ENCODE results near the gene DNAJC27.
"Not testable (repeated sequence)": the region's sequence is repeated elsewhere in the genome, so short reads cannot be mapped to it uniquely, and the experiment has no call there.

Gene DNAJC27

DNA sequence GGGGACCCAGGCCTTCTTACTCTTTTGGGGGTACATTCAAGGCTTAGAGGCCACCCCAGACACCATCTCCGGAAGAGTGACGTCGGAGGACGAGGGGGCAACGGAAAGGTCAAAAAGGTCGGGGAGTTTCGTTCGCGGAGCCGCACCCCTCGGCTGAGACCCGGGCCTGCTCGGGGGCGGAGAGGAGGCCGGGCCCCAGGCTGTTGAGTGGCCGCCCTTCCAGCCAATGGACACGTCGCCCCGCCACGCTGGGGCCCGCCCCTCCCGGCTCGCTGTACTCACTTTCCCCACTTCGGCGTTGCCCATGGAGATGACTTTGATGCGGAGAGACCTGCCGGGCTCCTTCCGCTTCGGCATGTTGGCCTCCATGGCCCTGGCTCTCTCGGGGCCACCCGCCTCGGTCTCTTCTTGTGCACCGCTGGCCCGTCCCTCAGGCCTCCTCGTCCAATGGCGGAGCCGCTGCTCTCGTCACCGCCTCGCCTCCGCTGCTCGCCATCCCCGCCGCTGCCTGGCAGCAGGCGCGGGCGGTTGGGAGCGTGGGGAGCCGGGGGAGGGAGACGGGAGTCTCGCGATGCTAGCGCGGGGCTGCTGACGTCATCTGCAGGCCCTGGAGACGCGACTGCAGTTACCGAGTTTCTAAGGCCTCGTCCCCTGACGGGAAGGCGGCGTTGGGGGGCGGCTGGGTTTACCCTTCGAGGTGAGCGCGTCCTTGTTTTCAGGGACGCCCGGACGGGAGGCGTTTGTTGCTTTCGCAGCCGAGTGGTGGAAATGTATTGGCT lies at the start of gene DNAJC27:
TSS of gene DNAJC27 (minus strand) at position 420 of the 779 bp plus-strand sequence. CDS start at position 369, 51 bp downstream.
- FAIRE-seq = no peak

DNA sequence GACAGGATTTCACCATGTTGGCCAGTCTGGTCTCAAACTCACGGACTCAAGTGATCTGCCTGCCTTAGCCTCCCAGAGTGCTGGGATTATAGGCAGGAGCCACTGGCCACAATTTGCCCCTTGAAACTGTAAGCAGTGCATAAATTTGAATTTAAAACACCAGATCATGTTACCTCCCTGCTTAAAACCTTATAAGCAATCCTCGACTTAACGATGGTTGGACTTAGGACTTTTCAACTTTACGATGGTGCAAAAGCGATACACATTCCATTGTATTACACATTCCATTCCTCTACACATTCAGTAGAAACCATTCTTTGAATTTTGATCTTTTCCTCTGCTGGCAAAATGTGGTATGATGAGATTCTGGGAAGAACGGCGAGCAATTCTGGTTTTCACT lies 46.9 kb upstream of the DNAJC27 start:
- no peak for FAIRE-seq

DNA sequence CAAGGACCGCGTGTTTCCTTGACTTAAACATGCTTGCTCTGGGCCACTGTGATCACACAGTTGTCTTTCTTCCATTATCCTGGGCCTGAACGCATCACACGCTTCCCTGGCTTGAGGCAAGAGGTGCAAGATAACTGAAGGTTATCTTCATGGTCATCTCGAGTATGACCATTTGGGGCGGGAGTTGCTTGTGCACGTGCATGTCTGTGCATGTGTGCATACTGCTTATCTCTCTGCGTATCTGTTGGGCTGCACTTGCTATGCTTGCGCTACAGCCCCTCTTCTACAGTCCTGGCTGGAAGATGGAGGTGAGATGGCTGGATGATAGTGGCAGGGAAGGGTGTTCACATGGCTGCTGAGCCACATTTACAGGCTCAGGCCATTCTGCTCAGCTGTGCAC lies 42.9 kb upstream of the DNAJC27 start:
- no peak for FAIRE-seq

DNA sequence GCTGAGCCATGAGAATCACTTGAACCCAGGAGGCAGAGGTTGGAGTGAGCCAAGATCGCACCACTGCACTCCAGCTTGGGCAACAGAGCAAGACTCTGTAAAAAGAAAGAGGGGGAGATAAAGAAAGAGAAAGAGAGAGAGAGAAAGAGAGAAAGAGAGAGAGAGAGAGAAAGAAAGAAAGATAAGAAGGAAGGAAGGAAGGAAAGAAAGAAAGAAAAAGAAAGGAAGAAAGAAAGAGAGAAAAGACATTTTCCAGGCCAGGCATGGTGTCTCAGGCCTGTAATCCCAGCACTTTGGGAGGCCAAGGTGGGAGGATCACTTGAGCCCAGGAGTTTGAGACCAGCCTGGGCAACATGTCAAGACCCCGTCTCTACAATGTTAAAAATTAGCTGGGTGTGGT lies 39.6 kb upstream of the DNAJC27 start:
- not testable (repeated sequence) for FAIRE-seq

DNA sequence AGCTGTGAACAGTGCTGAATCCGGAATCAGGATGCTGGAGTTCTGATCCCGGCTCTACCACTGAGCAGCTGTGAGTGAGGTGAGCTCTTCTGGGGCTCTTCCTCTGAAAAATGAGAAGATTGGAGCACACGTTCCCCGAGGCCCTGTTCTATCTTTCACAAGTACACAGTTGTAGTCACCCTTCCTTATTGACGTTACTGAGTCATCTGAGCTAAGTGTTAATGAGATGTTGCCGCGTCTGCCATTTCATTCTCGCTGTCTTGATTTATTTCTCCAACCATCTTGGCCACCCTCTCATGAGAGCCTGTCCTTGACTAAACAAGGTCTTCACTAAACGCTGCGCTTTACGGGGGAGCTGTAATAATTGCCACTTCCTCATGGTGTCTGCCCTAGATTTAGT lies 38.2 kb upstream of the DNAJC27 start:
- no peak for FAIRE-seq

DNA sequence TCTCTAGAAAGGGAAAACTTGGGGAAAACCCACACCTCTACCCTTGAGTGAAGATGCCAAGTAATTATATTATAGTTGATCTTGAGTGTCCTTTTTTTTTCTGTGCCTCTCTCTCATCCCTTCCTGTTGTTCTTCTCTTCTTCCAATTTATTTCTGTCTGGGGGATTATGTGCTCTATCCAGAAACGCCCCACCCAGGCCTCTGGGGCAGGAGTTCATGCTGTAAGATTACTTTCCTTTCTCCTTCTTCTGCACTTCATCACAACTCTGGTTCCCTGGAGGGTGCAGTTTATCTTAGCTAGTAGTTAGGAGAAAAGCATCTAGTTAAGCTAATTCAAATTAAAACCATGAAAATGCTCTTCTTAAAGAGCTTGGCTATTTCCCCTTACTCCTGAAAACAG lies 30.3 kb upstream of the DNAJC27 start:
- FAIRE-seq = no peak

DNA sequence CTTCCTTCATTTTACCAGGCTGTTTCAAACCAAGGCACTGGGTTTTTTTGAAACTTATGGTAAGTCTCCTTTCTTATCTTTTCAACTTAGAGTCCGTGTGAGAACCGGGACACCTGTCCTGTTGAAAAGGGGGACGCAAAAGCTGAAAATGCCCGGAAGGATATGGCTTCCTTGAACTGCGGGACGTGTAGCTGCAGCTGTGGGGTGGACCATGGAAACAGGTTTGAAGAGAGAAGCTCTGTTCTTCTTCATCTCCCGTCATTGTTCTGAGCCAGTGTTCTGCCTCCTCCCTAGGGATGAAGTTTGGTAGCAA lies 29.5 kb upstream of the DNAJC27 start:
- FAIRE-seq = no peak

DNA sequence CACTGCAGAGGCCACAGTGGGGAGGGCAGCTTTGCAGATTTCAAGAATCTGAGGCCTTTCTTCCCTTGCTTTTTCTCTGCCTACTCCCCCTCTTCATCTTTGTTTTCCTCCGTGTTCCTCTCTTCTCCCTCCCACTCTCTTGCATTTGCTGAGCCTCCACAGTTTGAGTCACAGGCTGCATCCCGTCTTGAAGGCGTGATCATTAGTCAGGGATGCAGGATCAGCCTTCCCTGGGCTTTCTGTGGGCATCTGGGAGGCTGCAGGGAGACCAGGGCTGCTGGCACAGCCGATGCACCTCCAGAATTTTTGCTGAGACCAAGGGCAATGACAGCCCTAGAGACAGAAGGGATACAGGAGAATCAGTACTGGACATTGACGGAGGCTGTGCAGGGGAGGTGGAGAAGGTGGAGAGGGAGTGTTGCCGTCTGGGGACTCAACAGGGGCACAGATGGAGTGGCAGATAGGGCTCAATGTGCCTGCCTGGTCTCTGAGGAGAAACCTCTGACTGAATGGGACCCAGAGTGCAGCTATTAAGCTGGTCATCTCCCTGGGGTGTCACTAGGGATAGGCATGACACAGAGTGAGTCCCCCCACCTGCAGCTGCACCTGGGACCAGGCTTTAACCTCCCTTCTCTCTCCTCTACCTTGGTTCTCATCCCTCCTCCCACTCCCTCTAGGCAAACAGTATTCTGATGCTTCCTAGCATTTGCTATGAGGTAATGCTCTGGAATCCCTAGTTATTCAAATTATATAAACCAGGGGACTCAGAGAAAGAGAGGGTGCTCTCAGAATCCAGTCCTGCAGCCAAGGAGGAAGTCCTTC lies 29.0 kb upstream of the DNAJC27 start:
- FAIRE-seq = no peak

DNA sequence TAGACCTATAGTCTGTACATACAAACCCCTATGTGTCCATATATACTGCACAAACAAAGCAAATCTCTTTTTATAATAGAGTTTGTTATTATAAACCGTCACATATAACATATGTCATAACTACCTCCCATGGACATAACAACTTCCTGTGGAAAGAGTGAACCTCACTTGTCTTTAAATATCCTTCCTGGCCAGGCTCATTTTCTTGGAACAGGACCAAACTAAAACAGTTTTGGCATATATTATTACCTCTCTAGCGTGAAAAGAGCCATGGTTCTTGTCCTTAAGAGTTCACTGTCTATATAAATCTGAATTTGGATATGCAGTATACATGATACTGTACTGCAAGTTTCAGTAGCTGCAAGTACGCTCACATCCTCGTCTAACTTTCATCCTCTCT lies 28.3 kb upstream of the DNAJC27 start:
- FAIRE-seq = no peak

DNA sequence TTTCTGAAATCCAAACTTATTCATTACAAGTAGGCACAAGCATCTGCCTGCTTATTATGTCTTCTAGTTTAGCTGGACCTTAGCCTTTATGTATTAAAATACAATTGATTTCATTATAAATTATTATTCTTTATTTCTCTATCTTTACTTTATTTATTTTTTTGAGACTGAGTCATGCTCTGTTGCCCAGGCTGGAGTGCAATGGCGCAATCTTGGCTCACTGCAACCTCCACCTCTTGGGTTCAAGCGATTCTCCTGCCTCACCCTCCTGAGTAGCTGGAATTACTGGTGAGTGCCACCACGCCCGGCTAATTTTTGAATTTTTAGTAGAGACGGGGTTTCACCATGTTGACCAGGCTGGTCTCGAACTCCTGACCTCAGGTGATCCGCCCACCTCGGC lies 27.3 kb upstream of the DNAJC27 start:
- FAIRE-seq = not testable (repeated sequence)

DNA sequence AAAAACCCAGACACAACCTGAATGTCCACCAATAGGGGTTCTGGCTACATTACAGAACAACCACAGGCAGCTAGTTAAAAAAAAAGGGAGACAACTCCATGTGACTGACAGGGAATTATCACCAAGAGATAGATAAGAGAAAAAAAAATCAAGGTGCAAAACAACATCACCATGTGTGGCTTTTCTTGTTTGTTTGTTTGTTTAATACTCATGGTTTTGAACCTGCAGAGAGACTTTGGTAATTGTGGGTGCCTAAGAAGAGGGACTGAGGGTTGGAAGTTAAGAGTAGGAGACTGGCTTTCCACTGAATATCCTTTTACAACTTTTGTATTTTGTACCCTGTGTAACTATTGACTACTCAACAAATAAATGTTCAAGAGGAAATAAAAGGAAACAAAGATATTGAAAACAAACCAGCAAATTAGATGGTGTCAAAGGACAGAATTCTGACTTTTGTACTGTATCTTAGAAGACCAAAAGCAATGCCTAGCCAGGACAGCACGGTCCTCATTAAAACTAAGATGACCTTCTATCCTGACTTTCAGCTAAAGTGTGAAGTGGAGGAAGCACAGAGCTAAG lies 22.5 kb upstream of the DNAJC27 start:
- no peak for FAIRE-seq

DNA sequence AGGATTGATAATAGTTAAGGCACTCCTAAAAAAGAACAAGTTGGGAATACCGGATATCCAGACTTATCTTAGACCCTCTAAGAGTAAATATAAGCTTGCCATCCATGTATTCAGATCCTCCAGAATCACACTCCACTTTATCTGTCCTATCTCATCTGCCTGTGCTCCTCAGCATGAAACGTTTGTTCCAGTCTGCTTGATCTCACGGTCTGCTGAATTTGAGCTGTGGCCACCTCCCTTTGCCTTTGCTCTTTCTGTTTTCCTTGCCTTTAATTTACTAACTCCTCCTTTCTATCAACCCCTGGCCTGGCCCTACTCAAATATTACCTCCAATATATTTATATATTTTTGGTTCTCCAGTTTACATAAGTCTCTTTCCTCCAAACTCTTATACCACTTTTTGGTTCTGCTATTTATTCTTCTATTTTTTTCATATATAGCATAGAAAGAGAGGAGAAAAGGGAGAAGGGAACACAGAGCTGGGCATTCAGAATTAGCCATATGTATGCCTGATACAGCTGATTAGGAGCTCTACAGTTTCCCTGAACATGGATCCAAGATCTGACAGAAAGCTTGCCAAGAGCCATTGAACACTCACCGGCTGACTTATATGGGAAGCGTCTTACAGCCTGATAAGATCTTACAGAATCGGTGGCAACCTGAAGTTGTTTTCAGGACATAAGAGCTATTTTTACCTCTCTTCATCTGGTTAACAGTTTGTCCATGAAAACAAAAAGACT lies 21.8 kb upstream of the DNAJC27 start:
- FAIRE-seq = no peak

DNA sequence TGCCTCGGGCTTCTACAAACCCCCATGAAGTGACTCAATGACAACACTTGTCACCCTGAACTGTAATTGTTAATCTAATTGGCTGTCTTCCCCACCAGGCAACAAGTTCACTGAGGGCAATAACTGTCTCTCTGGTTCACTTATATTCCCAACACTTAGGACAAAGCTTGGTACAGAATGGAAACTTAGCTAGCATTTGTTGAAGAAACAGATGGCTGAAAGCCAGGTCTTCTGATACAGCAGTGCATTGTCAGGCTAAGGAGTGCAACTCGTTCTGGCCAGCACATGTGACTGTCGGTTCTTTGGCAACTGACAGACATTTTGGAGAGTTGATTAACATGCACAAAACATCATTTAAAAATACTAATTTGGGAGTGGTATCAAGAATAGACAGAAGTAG lies 14.6 kb upstream of the DNAJC27 start:
- FAIRE-seq = no peak

DNA sequence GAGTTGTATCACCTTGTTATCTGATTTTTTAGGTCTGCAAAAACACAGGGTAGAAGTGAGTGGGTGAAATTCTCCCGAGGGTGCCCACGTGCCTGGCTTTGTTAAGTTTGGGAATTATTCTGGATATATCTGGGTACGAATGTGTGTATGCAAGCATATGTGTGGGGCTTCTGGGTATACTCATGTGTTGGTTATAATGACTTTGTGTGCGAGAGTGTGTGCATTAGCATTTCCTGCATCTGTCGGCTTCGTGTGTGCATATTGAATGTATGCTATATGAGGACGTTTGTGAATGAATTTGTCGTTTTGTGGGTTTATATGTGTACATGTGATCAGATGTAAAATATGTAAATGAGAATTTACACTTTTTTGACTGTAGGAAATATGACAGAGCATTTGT lies 13.8 kb upstream of the DNAJC27 start:
- FAIRE-seq = no peak

DNA sequence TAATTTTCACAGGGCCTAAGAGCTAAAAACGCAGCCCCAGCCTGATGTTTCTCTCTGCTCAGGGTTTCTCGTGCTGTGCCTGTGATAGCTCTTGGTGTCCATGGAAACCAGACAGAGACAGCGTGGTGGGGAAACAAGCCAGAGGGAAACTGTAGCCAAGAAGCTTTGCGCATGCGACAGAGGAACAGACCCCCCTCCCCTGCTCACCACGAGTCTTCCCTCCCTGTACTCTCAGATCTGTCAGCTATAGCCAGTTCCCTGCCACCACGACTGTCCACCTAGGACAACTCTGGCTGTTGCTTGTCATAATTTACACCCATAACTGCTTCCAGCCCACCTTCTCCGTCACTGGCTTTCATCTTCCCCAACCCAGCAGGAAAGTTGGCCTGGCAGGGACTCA lies 13.2 kb upstream of the DNAJC27 start:
- FAIRE-seq = no peak

DNA sequence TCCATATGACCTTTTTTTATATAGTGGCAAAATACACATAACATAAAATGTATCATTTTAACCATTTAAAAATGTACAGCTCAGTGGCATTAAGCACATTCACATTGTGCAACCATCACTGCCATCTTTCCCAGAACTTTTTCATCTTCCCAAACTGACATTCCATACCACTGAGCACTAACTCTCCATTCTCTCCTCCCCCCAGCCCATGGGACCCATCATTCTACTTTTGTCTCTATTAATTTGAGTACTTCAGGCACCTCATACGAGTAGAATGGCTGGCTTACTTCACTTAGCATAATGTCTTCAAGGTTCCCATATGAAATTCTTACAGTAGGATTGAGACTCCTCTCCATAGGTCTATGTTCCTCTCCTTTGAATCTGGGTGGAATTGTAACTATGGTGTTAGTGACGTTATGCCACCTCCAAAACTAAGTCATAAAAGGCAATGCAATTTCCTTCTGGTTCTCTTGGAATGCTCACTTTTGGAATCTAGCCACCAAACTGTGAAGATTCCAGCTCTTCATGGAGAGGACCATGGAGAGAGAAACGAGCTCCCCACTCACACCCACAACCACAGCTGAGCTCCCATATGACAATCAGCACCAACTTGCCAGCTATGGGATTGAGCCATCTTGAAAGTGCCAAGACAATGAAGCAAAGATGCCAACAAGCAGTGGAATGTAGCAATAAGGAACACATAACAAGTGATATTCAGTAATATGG lies 9.8 kb upstream of the DNAJC27 start:
- no peak for FAIRE-seq

DNA sequence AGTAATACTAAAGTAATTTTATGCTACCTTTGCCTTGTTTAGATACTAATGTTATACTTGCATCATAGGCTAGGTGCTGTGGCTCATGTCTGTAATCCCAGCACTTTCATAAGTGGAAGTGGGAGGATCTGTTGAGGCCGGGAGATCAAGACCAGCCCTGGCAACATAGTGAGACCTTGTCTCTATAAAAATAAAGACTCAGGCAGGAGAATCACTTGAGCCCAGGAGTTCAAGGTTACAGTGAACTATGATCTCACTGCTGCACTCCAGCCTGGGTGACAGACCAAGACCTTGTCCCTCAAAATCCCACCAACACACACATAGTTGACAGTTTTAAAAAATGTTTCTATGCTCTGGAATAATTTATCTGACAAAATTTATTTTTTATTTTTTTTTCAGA lies 6.9 kb upstream of the DNAJC27 start:
- FAIRE-seq = no peak

DNA sequence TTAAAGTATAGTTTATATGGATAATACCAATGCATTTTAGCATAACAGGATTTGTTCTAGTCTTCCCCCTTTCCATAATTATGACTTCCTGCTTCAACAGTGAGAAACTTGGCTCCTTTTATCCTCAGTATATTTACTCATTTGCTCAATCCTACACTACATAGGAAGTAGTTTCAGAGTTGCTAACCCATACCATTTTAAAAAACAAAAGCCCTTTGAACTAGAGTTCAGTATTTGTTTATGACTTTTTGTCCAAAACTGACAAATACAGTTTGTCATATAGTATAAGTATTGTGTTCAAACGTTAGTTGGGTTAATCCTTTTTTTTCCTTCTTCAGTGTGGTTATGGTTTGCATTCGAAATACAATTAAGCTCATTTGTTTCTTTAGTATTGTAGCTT lies 5.9 kb upstream of the DNAJC27 start:
- FAIRE-seq = no peak

DNA sequence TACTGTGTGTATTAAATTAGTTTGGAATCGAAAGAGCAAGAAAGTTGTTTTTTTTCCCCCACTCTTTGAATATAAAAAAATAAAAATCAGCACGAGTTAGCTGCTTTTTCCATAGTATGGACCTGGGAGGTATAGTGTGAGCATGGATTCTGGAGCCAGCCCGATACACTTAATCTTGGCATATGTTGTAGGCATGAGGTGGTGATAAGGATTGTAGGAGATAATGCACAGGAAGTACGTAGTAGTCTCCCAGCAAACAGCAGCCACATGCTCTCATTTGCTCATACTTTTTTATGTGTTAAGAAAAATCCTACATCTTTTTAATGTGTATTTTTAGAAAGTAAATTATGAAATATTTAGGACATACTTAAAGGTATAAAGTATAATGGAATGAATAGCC lies 2.1 kb upstream of the DNAJC27 start:
- FAIRE-seq = no peak

DNA sequence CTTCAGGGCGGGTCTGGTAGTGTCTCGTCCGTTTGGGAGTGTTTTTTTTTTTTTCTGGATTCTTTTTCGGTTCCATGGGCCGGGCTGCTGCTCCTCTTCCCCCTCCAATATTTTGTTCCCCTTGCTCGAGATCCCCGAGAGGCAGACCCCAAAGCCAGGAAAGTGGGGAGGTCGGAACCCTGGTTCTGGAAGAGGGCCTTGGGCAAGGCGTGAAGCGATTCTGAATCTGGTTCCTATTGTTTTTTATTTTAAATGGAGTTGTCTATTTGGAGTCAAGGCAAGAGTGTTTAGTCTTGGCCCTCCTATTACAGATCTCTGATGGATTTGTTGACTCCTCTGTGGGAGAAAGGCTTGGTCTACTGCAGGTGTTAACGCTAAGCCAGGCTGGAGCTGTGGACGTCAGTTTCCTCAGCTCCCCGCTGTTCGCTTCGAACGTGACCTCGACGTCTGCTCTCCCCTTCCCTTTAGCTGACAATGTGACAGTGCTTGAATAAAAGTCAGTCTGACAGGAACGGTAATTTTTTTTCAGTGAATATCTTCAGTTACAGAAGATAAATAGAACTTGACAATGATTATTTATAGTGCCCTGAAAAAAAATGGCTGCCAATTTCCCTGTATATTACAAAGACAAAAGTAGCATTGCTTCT lies 683 bp upstream of the DNAJC27 start:
- FAIRE-seq = no peak

DNA sequence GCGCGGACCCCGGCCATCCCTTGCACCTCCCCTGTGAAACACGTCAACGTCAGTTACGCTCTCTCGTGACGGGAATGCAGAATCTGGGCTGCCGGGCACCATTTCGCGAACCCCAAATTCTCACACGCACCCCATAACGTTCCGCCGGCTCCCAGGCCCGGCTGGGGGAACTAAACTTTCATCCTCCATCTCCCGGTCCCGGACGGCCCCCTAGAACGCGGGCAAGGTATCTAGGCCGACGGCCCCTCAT lies 544 bp downstream of the DNAJC27 start:
- FAIRE-seq = no peak

DNA sequence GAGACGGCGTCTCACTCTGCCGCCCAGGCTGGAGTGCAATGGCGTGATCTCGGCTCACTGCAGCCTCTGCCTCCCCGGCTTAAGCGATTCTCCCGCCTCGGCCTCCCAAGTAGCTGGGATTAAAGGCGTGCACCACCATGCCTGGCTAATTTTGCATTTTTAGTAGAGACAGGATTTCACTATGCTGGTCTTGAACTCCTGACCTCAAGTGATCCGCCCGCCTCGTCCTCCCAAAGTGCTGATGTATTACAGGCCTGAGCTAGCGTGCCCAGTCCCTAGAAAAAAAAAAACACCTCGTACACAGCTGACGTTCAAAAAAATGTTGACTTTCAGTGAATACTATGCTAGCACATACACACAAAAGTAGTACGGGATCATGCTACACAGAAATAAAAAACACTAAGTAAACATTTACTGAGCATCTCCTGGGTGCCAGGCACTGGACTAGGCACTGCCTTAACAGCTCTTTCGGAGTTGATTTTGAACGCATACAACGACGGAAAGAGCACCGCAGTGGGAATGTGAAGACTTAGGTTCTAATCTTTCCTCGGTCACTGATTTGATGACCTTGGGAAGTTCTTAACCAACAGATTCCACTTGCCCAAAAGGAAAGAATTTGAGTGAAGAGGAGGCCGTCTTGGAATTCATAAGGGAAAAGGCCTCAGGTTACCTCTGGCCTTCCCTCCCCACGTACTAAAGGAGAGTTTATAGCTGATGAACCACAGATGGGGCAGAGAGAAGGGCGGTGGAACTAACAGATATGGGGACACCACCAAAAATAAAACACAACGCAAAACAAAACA lies 1.1 kb downstream of the DNAJC27 start:
- no peak for FAIRE-seq
